Measurements from ENCODE around the gene PCDH11Y. TPM values are rescaled to one million over a fixed set of nuclear protein-coding genes. Genes with fewer than 3 reads are reported as not detected.
"Not testable (repeated sequence)": the region's sequence is repeated elsewhere in the genome, so short reads cannot be mapped to it uniquely, and the experiment has no call there.

PCDH11Y gene
- total RNA-seq, 1 donor from 2014 or later: 0.57 TPM

DNA sequence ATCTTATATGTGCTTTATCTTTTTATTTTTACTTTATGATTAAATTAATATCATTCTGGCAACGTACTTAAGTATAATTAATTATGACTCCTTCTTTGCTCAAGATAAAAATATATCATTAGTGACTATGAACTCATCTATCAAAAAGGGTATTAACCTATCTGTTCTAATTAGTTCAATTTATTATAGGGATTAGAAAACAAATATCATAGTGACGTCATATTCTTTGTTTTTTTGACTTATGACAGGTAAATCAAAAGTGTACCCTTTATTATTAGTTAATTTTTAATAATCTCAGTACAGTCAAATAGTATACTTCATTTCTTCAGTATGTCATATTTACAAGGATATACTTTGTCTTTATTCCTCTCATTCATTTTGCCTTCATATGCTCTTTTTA is 638.5 kb downstream of the PCDH11Y start:
- H3K9me3 ChIP-seq (ENCODE audit: insufficient read depth, low read depth, low read length); H3K4me1 ChIP-seq (ENCODE audit: insufficient read depth, low read length); H3K4me1 Mint-ChIP-seq (ENCODE audit: low read depth, unreplicated experiment); H3K36me3 ChIP-seq (ENCODE audit: insufficient read depth, low read length); H3K79me2 ChIP-seq (ENCODE audit: insufficient read depth, low read length); H3K36me3 Mint-ChIP-seq (ENCODE audit: low read depth, unreplicated experiment); H3K27ac ChIP-seq (ENCODE audit: low read depth, low read length); H3K9ac ChIP-seq (ENCODE audit: low read length); H4K20me1 ChIP-seq (ENCODE audit: insufficient read depth, low read length); H3K27me3 Mint-ChIP-seq (ENCODE audit: low read depth, unreplicated experiment); H3K4me2 ChIP-seq (ENCODE audit: low read length); FAIRE-seq; H3K4me3 Mint-ChIP-seq (ENCODE audit: unreplicated experiment); H2AFZ ChIP-seq (ENCODE audit: low read depth, low read length); DNase-seq (ENCODE audit: low read depth); H3K27ac Mint-ChIP-seq (ENCODE audit: unreplicated experiment); H3K27me3 ChIP-seq (ENCODE audit: insufficient read depth, low read length); H3K4me3 ChIP-seq (ENCODE audit: insufficient read depth, low read depth, low read length); H3K9me3 Mint-ChIP-seq (ENCODE audit: unreplicated experiment): not testable (repeated sequence)

- not testable (repeated sequence) for H3K27me3 ChIP-seq (ENCODE audit: insufficient read depth, low read length); H3K4me3 Mint-ChIP-seq (ENCODE audit: unreplicated experiment); H2AFZ ChIP-seq (ENCODE audit: low read depth, low read length); H3K9me3 ChIP-seq (ENCODE audit: insufficient read depth, low read depth, low read length); FAIRE-seq; H3K27ac Mint-ChIP-seq (ENCODE audit: unreplicated experiment); H3K36me3 Mint-ChIP-seq (ENCODE audit: low read depth, unreplicated experiment); H4K20me1 ChIP-seq (ENCODE audit: insufficient read depth, low read length); H3K9ac ChIP-seq (ENCODE audit: low read length); H3K27ac ChIP-seq (ENCODE audit: low read depth, low read length); H3K9me3 Mint-ChIP-seq (ENCODE audit: unreplicated experiment); H3K36me3 ChIP-seq (ENCODE audit: insufficient read depth, low read length); H3K27me3 Mint-ChIP-seq (ENCODE audit: low read depth, unreplicated experiment); H3K4me3 ChIP-seq (ENCODE audit: insufficient read depth, low read depth, low read length); H3K4me1 ChIP-seq (ENCODE audit: insufficient read depth, low read length); H3K4me2 ChIP-seq (ENCODE audit: low read length); H3K79me2 ChIP-seq (ENCODE audit: insufficient read depth, low read length); DNase-seq (ENCODE audit: low read depth); H3K4me1 Mint-ChIP-seq (ENCODE audit: low read depth, unreplicated experiment)
Measured at GRCh38 chrY:5679265-5679664, 679.2 kb downstream of the PCDH11Y start.

DNA sequence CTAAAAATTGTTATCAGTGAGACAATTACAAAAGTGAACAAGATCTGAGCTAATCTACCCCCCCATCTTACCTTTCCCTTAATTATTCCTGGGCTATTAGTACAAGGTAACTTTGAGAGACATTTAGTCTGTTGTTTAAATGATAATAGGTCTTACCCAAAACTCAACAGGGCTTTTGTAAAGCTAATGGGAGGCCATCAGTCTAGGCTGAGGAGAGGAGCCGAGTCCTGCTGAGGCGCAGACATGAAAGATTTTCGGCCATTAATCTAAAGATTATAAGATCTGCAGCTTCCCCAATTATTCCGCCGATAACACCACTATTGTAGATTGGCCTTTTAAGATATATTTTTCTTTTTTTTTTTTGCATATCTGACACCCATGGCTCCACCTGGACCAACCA is 708.6 kb downstream of the PCDH11Y start:
- not testable (repeated sequence) for H3K9me3 Mint-ChIP-seq (ENCODE audit: unreplicated experiment); FAIRE-seq; H3K27me3 Mint-ChIP-seq (ENCODE audit: low read depth, unreplicated experiment); H3K4me3 Mint-ChIP-seq (ENCODE audit: unreplicated experiment); H3K27ac ChIP-seq (ENCODE audit: low read depth, low read length); H3K4me3 ChIP-seq (ENCODE audit: insufficient read depth, low read depth, low read length); H3K27ac Mint-ChIP-seq (ENCODE audit: unreplicated experiment); H3K4me2 ChIP-seq (ENCODE audit: low read length); H2AFZ ChIP-seq (ENCODE audit: low read depth, low read length); H3K4me1 ChIP-seq (ENCODE audit: insufficient read depth, low read length); H4K20me1 ChIP-seq (ENCODE audit: insufficient read depth, low read length); H3K9ac ChIP-seq (ENCODE audit: low read length); H3K4me1 Mint-ChIP-seq (ENCODE audit: low read depth, unreplicated experiment); DNase-seq (ENCODE audit: low read depth); H3K36me3 Mint-ChIP-seq (ENCODE audit: low read depth, unreplicated experiment); H3K79me2 ChIP-seq (ENCODE audit: insufficient read depth, low read length); H3K36me3 ChIP-seq (ENCODE audit: insufficient read depth, low read length); H3K9me3 ChIP-seq (ENCODE audit: insufficient read depth, low read depth, low read length); H3K27me3 ChIP-seq (ENCODE audit: insufficient read depth, low read length)

DNA sequence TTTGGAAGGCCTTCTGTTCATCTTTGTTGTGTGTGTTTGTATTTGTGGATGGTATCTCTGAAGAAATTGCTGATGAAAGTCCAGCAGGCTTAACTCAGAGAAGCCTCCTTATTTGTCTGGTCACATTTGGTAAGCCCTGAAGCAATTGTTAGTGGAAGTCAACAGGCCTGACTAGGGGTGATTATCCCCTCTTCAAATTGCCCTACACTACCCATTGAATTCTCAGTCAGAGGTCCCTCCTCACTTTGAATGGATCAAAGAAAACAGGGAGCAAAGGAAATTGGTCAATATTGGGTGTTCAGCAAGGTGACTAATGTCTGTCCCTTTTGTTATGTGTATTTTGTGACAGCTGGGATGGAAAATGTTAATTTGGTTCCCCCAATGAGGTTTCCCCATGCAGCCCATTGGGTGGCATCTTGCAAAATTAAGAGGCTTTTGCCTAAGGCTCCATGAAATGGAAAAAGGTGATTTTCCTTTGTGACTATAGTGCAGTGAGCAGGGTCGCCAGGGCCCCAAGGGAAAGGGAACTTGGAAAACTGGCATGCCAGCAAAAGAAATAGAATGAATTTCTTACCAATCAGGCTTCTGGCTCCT is 709.8 kb downstream of the PCDH11Y start:
- not testable (repeated sequence) for H3K9me3 Mint-ChIP-seq (ENCODE audit: unreplicated experiment); H3K4me3 Mint-ChIP-seq (ENCODE audit: unreplicated experiment); DNase-seq (ENCODE audit: low read depth); H3K4me1 Mint-ChIP-seq (ENCODE audit: low read depth, unreplicated experiment); H3K79me2 ChIP-seq (ENCODE audit: insufficient read depth, low read length); H3K9ac ChIP-seq (ENCODE audit: low read length); H3K27ac ChIP-seq (ENCODE audit: low read depth, low read length); H3K27me3 ChIP-seq (ENCODE audit: insufficient read depth, low read length); H2AFZ ChIP-seq (ENCODE audit: low read depth, low read length); H3K36me3 Mint-ChIP-seq (ENCODE audit: low read depth, unreplicated experiment); H3K9me3 ChIP-seq (ENCODE audit: insufficient read depth, low read depth, low read length); H3K4me3 ChIP-seq (ENCODE audit: insufficient read depth, low read depth, low read length); H3K36me3 ChIP-seq (ENCODE audit: insufficient read depth, low read length); H3K4me2 ChIP-seq (ENCODE audit: low read length); H3K27ac Mint-ChIP-seq (ENCODE audit: unreplicated experiment); H4K20me1 ChIP-seq (ENCODE audit: insufficient read depth, low read length); H3K27me3 Mint-ChIP-seq (ENCODE audit: low read depth, unreplicated experiment); FAIRE-seq; H3K4me1 ChIP-seq (ENCODE audit: insufficient read depth, low read length)

GRCh38 chrY:5761403-5761802 is 761.3 kb downstream of the PCDH11Y start:
- H3K9me3 Mint-ChIP-seq (ENCODE audit: unreplicated experiment); H3K27ac Mint-ChIP-seq (ENCODE audit: unreplicated experiment); H3K4me2 ChIP-seq (ENCODE audit: low read length); FAIRE-seq; H3K4me3 Mint-ChIP-seq (ENCODE audit: unreplicated experiment); H3K9ac ChIP-seq (ENCODE audit: low read length); H3K36me3 Mint-ChIP-seq (ENCODE audit: low read depth, unreplicated experiment); H3K27ac ChIP-seq (ENCODE audit: low read depth, low read length); H3K4me1 ChIP-seq (ENCODE audit: insufficient read depth, low read length); H3K27me3 Mint-ChIP-seq (ENCODE audit: low read depth, unreplicated experiment); DNase-seq (ENCODE audit: low read depth); H3K79me2 ChIP-seq (ENCODE audit: insufficient read depth, low read length); H4K20me1 ChIP-seq (ENCODE audit: insufficient read depth, low read length); H3K36me3 ChIP-seq (ENCODE audit: insufficient read depth, low read length); H3K4me3 ChIP-seq (ENCODE audit: insufficient read depth, low read depth, low read length); H3K9me3 ChIP-seq (ENCODE audit: insufficient read depth, low read depth, low read length); H3K4me1 Mint-ChIP-seq (ENCODE audit: low read depth, unreplicated experiment); H2AFZ ChIP-seq (ENCODE audit: low read depth, low read length); H3K27me3 ChIP-seq (ENCODE audit: insufficient read depth, low read length): not testable (repeated sequence)

GRCh38 chrY:5776485-5776884 is 776.4 kb downstream of the PCDH11Y start:
- H3K27ac ChIP-seq (ENCODE audit: low read depth, low read length); H3K27me3 Mint-ChIP-seq (ENCODE audit: low read depth, unreplicated experiment); H3K36me3 ChIP-seq (ENCODE audit: insufficient read depth, low read length); H3K9ac ChIP-seq (ENCODE audit: low read length); H4K20me1 ChIP-seq (ENCODE audit: insufficient read depth, low read length); H3K27me3 ChIP-seq (ENCODE audit: insufficient read depth, low read length); H3K4me1 Mint-ChIP-seq (ENCODE audit: low read depth, unreplicated experiment); DNase-seq (ENCODE audit: low read depth); H3K36me3 Mint-ChIP-seq (ENCODE audit: low read depth, unreplicated experiment); H3K4me3 ChIP-seq (ENCODE audit: insufficient read depth, low read depth, low read length); H3K9me3 Mint-ChIP-seq (ENCODE audit: unreplicated experiment); H3K9me3 ChIP-seq (ENCODE audit: insufficient read depth, low read depth, low read length); H3K27ac Mint-ChIP-seq (ENCODE audit: unreplicated experiment); H3K4me1 ChIP-seq (ENCODE audit: insufficient read depth, low read length); H3K4me3 Mint-ChIP-seq (ENCODE audit: unreplicated experiment); H3K79me2 ChIP-seq (ENCODE audit: insufficient read depth, low read length); FAIRE-seq; H2AFZ ChIP-seq (ENCODE audit: low read depth, low read length); H3K4me2 ChIP-seq (ENCODE audit: low read length): not testable (repeated sequence)

All from astrocyte (in vitro differentiated cells and primary cell).